Gastroesophageal sphincter (tissue), 3 donors: ENCODE data around the gene ZBTB16.

Experiments used
- POLR2A ChIP-seq, 2 donors: fragments of 450-650 bp; IDR thresholded peaks; one replicate each; pipeline ENCODE4 v1.6.1; 2017; ENCODE audit warnings: antibody characterized with exemption in 2 of 2, mild to moderate bottlenecking in 2 of 2, moderate library complexity in 1 of 2
- TF ChIP-seq, protein P1 (sequence below), 4 experiments: fragments of 200-600 bp in 2 of 4; fragments of 450-650 bp in 2 of 4; sonication (generic) in 1 of 4; IDR thresholded peaks; one replicate each; pipeline ENCODE4 v1.5.1; 2017 to 2019; ENCODE audit warnings: antibody characterized with exemption in 4 of 4, mild to moderate bottlenecking in 2 of 4, moderate library complexity in 2 of 4

- TF ChIP-seq POLR2A (IDR thresholded peaks at IDR 0.05) = no peak
- TF ChIP-seq, protein P1, sequence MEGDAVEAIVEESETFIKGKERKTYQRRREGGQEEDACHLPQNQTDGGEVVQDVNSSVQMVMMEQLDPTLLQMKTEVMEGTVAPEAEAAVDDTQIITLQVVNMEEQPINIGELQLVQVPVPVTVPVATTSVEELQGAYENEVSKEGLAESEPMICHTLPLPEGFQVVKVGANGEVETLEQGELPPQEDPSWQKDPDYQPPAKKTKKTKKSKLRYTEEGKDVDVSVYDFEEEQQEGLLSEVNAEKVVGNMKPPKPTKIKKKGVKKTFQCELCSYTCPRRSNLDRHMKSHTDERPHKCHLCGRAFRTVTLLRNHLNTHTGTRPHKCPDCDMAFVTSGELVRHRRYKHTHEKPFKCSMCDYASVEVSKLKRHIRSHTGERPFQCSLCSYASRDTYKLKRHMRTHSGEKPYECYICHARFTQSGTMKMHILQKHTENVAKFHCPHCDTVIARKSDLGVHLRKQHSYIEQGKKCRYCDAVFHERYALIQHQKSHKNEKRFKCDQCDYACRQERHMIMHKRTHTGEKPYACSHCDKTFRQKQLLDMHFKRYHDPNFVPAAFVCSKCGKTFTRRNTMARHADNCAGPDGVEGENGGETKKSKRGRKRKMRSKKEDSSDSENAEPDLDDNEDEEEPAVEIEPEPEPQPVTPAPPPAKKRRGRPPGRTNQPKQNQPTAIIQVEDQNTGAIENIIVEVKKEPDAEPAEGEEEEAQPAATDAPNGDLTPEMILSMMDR (IDR thresholded peaks at IDR 0.05) = no peak
These were observed 85.8 kb downstream of the ZBTB16 start for GRCh38 chr11:114145166-114145775.
